NT2/D1 (cell line): ENCODE measurements around the gene IL20RA.

Experiments
- DNase-seq: peaks from one replicate; pipeline ENCODE4 v3.0.0-alpha.2; 2011; ENCODE audit warnings: low read depth, low spot score
- H3K27me3 ChIP-seq: 2 replicates; pipeline ENCODE4 v1.6.0; 2011; ENCODE audit warnings: mild to moderate bottlenecking; ENCODE audit not compliant: insufficient read length, insufficient read depth
- H3K36me3 ChIP-seq: 2 replicates; pipeline ENCODE4 v1.6.1; 2011; ENCODE audit warnings: mild to moderate bottlenecking, low read length, mixed read lengths; ENCODE audit not compliant: insufficient read depth, insufficient read length
- H3K4me1 ChIP-seq: 2 replicates; pipeline ENCODE4 v1.5.1; 2011; ENCODE audit not compliant: insufficient read depth, insufficient read length
- H3K4me3 ChIP-seq: 2 replicates; pipeline ENCODE4 v1.5.1; 2011; ENCODE audit warnings: low read depth; ENCODE audit not compliant: insufficient read length
- H3K9ac ChIP-seq: 2 replicates; pipeline ENCODE4 v1.6.0; 2011; ENCODE audit warnings: low read depth; ENCODE audit not compliant: insufficient read length
- H3K9me3 ChIP-seq: 2 replicates; pipeline ENCODE4 v1.5.1; 2011; ENCODE audit warnings: mild to moderate bottlenecking, low read length; ENCODE audit not compliant: insufficient read depth
- SUZ12 ChIP-seq: IDR thresholded peaks from 2 replicates; pipeline ENCODE4 v1.6.1; 2011; ENCODE audit not compliant: insufficient read length, insufficient read depth; ENCODE audit errors: extremely low read depth
- YY1 ChIP-seq: IDR thresholded peaks from 2 replicates; pipeline ENCODE4 v1.6.1; 2011; ENCODE audit not compliant: insufficient read length, insufficient read depth
- ZNF274 ChIP-seq: IDR thresholded peaks from 2 replicates; pipeline ENCODE4 v1.6.1; 2011; ENCODE audit warnings: mild to moderate bottlenecking, low read depth, low read length

The IL20RA gene

DNA sequence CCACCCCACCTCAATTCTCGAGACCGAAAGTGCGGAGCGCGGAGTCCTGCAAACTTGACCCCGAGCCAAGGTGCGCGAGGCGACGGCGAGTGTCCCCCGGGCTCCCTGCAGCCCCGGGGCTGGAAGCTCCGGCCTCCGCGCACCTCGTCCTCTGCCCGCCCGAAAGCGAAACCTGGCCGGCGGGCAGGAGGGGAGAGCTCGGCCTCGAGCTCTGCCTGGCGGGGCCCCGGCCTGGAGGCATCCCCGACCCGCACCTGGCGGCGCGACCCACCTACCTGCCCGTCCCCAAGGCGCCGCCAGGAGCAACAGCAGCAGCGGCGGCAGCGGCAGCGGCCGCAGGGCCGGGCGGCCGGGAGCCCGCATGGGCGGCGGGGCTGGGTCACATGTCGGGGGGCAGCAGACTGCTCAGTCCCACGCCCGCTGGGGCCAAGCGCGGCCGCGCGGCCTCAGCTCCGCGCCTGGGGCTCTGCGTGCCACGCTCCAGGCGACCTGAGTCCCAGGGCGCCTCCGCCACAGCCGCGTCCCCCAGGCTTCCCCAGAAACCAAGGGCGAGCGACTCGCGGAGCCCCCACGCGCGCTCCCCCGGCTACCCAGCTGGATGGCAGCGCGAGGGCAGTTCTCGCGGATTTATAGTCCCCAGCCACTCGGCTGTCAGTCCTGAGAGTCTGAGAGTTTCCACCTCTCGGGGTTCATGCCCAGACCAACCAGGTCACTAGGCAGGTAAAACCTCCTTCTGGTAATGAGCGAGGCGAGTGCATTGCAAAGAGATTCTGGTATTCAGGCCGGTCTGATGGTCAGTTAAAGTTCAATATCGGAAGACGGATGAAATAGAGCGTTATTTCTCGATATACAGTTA lies at the start of gene IL20RA:
IL20RA (minus strand) TSS at position 600 of the 856 bp plus-strand sequence; CDS start at position 363, 237 bp downstream.
- Histone ChIP-seq H3K9ac (peak within 1 kb of the TSS; percentile 67), H3K4me1 (no peaks in the 10 kb centered on the region), H3K27me3 (peaks cover 49% of the 10 kb centered on the region), H3K9me3 (peaks cover 10% of the 10 kb centered on the region; the same call in 1 of the 2 replicates), H3K36me3 (no peaks in the 10 kb centered on the region), H3K4me3 (peak within 1 kb of the TSS; percentile 60)
- DNase-seq, result no peak
- no peak for TF ChIP-seq YY1
- TF ChIP-seq ZNF274, result no peak
- no peak for TF ChIP-seq SUZ12

GRCh38 chr6:137093183-137094069 lies 48.7 kb upstream of the IL20RA start:
- Histone ChIP-seq H3K9me3 (no peaks in the 10 kb centered on the region), H3K4me3 (no peak overlapping the region), H3K36me3 (no peaks in the 10 kb centered on the region), H3K4me1 (no peaks in the 10 kb centered on the region), H3K9ac (no peak overlapping the region), H3K27me3 (no peaks in the 10 kb centered on the region)
- no peak for DNase-seq
- TF ChIP-seq SUZ12 (no peak), YY1 (no peak), ZNF274 (no peak)

DNA sequence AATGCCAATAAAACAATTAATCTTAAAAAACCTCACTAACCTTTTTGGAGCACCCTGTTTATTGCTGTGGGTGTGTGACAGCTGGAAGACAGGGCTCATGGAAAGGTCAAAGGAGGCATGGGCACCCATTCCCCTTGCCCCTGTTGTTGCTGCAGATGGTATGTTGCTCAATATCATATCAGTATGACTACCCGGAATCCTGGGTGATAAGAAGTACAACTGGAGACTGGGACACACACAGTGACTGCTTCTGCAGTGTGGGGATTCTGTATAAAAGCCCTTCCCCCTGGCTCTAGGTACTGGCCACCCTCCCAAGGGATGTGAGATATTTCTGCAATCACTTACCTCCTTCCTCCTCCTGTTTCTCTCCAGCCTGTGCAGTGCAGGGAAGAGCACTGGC lies 47.3 kb upstream of the IL20RA start:
- H3K4me1 ChIP-seq, result no peaks in the 10 kb centered on the region
- no peaks in the 10 kb centered on the region for H3K9me3 ChIP-seq
- no peak overlapping the region for H3K9ac ChIP-seq
- no peaks in the 10 kb centered on the region for H3K27me3 ChIP-seq
- H3K36me3 ChIP-seq, result no peaks in the 10 kb centered on the region
- DNase-seq, result no peak
- no peak overlapping the region for H3K4me3 ChIP-seq
- TF ChIP-seq YY1 (no peak), SUZ12 (no peak), ZNF274 (no peak)

- Histone ChIP-seq H3K9ac (no peak overlapping the region), H3K27me3 (no peaks in the 10 kb centered on the region), H3K9me3 (no peaks in the 10 kb centered on the region), H3K4me1 (no peaks in the 10 kb centered on the region), H3K36me3 (no peaks in the 10 kb centered on the region), H3K4me3 (no peak overlapping the region)
- DNase-seq, result no peak
- TF ChIP-seq ZNF274, result no peak
- no peak for TF ChIP-seq SUZ12
- no peak for TF ChIP-seq YY1
Measured at GRCh38 chr6:137089305-137089704, 44.5 kb upstream of the IL20RA start.

DNA sequence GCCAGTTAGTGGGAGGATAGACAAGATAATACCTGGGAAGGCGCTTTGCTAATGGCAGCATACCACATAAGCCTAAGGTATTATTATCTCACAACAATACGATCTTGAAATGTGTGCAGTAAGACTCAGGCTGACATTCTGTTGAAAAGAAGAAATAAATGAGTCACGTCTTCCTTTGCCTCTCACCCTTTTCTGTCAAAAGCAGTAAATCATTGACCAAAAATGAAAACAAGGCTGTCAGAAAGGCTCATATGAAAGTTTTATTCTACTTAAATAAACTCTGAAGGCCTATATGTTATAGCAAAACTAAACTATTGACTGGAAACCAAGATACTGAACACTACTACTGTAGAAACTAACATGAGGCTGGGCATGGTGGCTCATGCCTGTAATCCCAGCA lies 43.1 kb upstream of the IL20RA start:
- TF ChIP-seq YY1, result no peak
- no peak for TF ChIP-seq ZNF274
- TF ChIP-seq SUZ12, result no peak
- H3K4me1 ChIP-seq, result no peaks in the 10 kb centered on the region
- no peak overlapping the region for H3K9ac ChIP-seq
- H3K9me3 ChIP-seq, result no peaks in the 10 kb centered on the region
- no peak overlapping the region for H3K4me3 ChIP-seq
- no peak for DNase-seq
- H3K27me3 ChIP-seq, result no peaks in the 10 kb centered on the region
- H3K36me3 ChIP-seq, result no peaks in the 10 kb centered on the region

- no peak overlapping the region for H3K9ac ChIP-seq
- H3K9me3 ChIP-seq, result no peaks in the 10 kb centered on the region
- no peak for DNase-seq
- TF ChIP-seq SUZ12, result no peak
- TF ChIP-seq YY1, result no peak
- no peak for TF ChIP-seq ZNF274
- H3K4me1 ChIP-seq, result no peaks in the 10 kb centered on the region
- no peaks in the 10 kb centered on the region for H3K27me3 ChIP-seq
- no peaks in the 10 kb centered on the region for H3K36me3 ChIP-seq
- no peak overlapping the region for H3K4me3 ChIP-seq
Measured at GRCh38 chr6:137086031-137086430, 41.3 kb upstream of the IL20RA start.
